H9 (cell line): ENCODE data around the gene SOBP. TPM values are rescaled to one million over a fixed set of nuclear protein-coding genes. Genes with fewer than 3 reads are reported as not detected.

Source experiments
- DNase-seq: peaks from one replicate; pipeline ENCODE4 v3.0.0-alpha.2; 2017
- H2AFZ ChIP-seq: one replicate; pipeline ENCODE4 v1.6.1; 2013; ENCODE audit warnings: mild to moderate bottlenecking, low read length, control low read depth, moderate library complexity
- H2AK5ac ChIP-seq: 2 replicates; pipeline ENCODE4 v1.6.1; 2013; ENCODE audit warnings: low read length, control low read depth, mixed read lengths; ENCODE audit not compliant: insufficient read length
- H2BK120ac ChIP-seq: one replicate; pipeline ENCODE4 v1.6.1; 2013; ENCODE audit warnings: low read depth, mild to moderate bottlenecking, low read length, control low read depth, inconsistent platforms; ENCODE audit not compliant: poor library complexity, severe bottlenecking
- H2BK12ac ChIP-seq: 2 replicates; pipeline ENCODE4 v1.6.1; 2013; ENCODE audit warnings: low read length, control low read depth, mixed read lengths, low read depth; ENCODE audit not compliant: insufficient read length
- H2BK15ac ChIP-seq: 2 replicates; pipeline ENCODE4 v1.6.1; 2013; ENCODE audit warnings: low read depth, low read length, control low read depth
- H2BK20ac ChIP-seq: one replicate; pipeline ENCODE4 v1.6.1; 2013; ENCODE audit warnings: low read depth, mild to moderate bottlenecking, low read length, control low read depth, inconsistent platforms; ENCODE audit not compliant: poor library complexity, severe bottlenecking
- H2BK5ac ChIP-seq: 2 replicates; pipeline ENCODE4 v1.6.1; 2013; ENCODE audit warnings: low read length, control low read depth, mixed read lengths; ENCODE audit not compliant: insufficient read length
- H3K14ac ChIP-seq: 2 replicates; pipeline ENCODE4 v1.6.1; 2013; ENCODE audit warnings: low read length, control low read depth; ENCODE audit not compliant: insufficient read depth
- H3K18ac ChIP-seq: 2 replicates; pipeline ENCODE4 v1.6.1; 2013; ENCODE audit warnings: low read depth, mild to moderate bottlenecking, mixed read lengths, low read length, control low read depth; ENCODE audit not compliant: insufficient read length
- H3K23ac ChIP-seq: 2 replicates; pipeline ENCODE4 v1.6.1; 2013; ENCODE audit warnings: low read length, control low read depth, mixed read lengths, low read depth; ENCODE audit not compliant: insufficient read length
- H3K23me2 ChIP-seq: 2 replicates; pipeline ENCODE4 v1.6.1; 2013; ENCODE audit warnings: low read depth, mild to moderate bottlenecking, mixed read lengths, low read length, control low read depth; ENCODE audit not compliant: insufficient read length, poor library complexity, severe bottlenecking
- H3K27ac ChIP-seq: 2 replicates; pipeline ENCODE4 v1.5.1; 2013; ENCODE audit warnings: low read length, control low read depth, mixed read lengths, low read depth; ENCODE audit not compliant: insufficient read length
- H3K27me3 ChIP-seq: 2 replicates; pipeline ENCODE4 v1.6.1; 2013; ENCODE audit warnings: low read length, control low read depth, inconsistent platforms; ENCODE audit not compliant: insufficient read depth
- H3K4ac ChIP-seq: 2 replicates; pipeline ENCODE4 v1.6.1; 2013; ENCODE audit warnings: low read depth, mild to moderate bottlenecking, control low read depth, inconsistent platforms, low read length, moderate library complexity
- H3K4me1 ChIP-seq: 2 replicates; pipeline ENCODE4 v1.6.1; 2013; ENCODE audit warnings: low read length, control low read depth, inconsistent platforms; ENCODE audit not compliant: insufficient read depth
- H3K4me2 ChIP-seq: 2 replicates; pipeline ENCODE4 v1.6.1; 2013; ENCODE audit warnings: low read length, control low read depth, mixed read lengths; ENCODE audit not compliant: insufficient read length, insufficient read depth
- H3K56ac ChIP-seq: 2 replicates; pipeline ENCODE4 v1.6.1; 2013; ENCODE audit warnings: low read depth, mild to moderate bottlenecking, mixed read lengths, low read length, control low read depth; ENCODE audit not compliant: insufficient read length
- H3K79me1 ChIP-seq: 2 replicates; pipeline ENCODE4 v1.6.1; 2013; ENCODE audit warnings: low read depth, mild to moderate bottlenecking, moderate library complexity, low read length, control low read depth, inconsistent platforms; ENCODE audit not compliant: insufficient read depth, poor library complexity, severe bottlenecking
- H3K79me2 ChIP-seq: 2 replicates; pipeline ENCODE4 v1.6.1; 2013; ENCODE audit warnings: low read length, control low read depth, inconsistent platforms; ENCODE audit not compliant: insufficient read depth
- H3K9ac ChIP-seq: 2 replicates; pipeline ENCODE4 v1.6.1; 2013; ENCODE audit warnings: low read length, control low read depth, mixed read lengths; ENCODE audit not compliant: insufficient read length; ENCODE audit errors: extremely low read depth
- H3K9me3 ChIP-seq: one replicate; pipeline ENCODE4 v1.6.1; 2013; ENCODE audit warnings: low read depth, low read length, inconsistent platforms; ENCODE audit not compliant: control insufficient read depth
- H3T11ph ChIP-seq: one replicate; pipeline ENCODE4 v1.6.1; 2013; ENCODE audit warnings: mild to moderate bottlenecking, low read length, control low read depth, inconsistent platforms
- H4K20me1 ChIP-seq: one replicate; pipeline ENCODE4 v1.6.1; 2013; ENCODE audit not compliant: control insufficient read depth, insufficient read length, insufficient read depth
- H4K5ac ChIP-seq: 2 replicates; pipeline ENCODE4 v1.6.1; 2013; ENCODE audit warnings: low read depth, mild to moderate bottlenecking, mixed read lengths, low read length, control low read depth; ENCODE audit not compliant: insufficient read length
- H4K8ac ChIP-seq: replicated peaks from 2 replicates; pipeline ENCODE4 v1.6.1; 2013; ENCODE audit warnings: low read length, control low read depth, mixed read lengths, low read depth; ENCODE audit not compliant: insufficient read length
- H4K91ac ChIP-seq: 2 replicates; pipeline ENCODE4 v1.6.1; 2013; ENCODE audit warnings: low read depth, mild to moderate bottlenecking, moderate library complexity, mixed read lengths, low read length, control low read depth; ENCODE audit not compliant: insufficient read length
- H3K27ac Mint-ChIP-seq, 3 experiments: 2 replicates in 2 of 3; 3 replicates in 1 of 3; pipeline ENCODE4 v1.8.0; 2020 to 2021; ENCODE audit warnings: mixed read lengths in 3 of 3, mild to moderate bottlenecking in 1 of 3, moderate library complexity in 1 of 3
- H3K27me3 Mint-ChIP-seq: 2 replicates; pipeline ENCODE4 v1.8.0; 2021; ENCODE audit warnings: low read depth, mild to moderate bottlenecking, moderate library complexity, mixed read lengths
- H3K36me3 Mint-ChIP-seq, 3 experiments: 2 replicates in 2 of 3; 3 replicates in 1 of 3; pipeline ENCODE4 v1.8.0; 2020 to 2021; ENCODE audit warnings: low read depth in 3 of 3, mixed read lengths in 3 of 3; ENCODE audit not compliant: insufficient read depth in 1 of 3
- H3K4me1 Mint-ChIP-seq, 2 experiments: 2 replicates each; pipeline ENCODE4 v1.8.0; 2020; ENCODE audit warnings: mixed read lengths in 2 of 2
- H3K4me3 Mint-ChIP-seq, 2 experiments: 2 replicates in 1 of 2; 3 replicates in 1 of 2; pipeline ENCODE4 v1.8.0; 2020 to 2021; ENCODE audit warnings: mild to moderate bottlenecking in 2 of 2, mixed read lengths in 2 of 2, moderate library complexity in 1 of 2
- H3K9me3 Mint-ChIP-seq, 2 experiments: 2 replicates in 1 of 2; 3 replicates in 1 of 2; pipeline ENCODE4 v1.8.0; 2020; ENCODE audit warnings: mild to moderate bottlenecking in 2 of 2, mixed read lengths in 2 of 2, moderate library complexity in 1 of 2
- CTCF ChIP-seq: fragments of 200-600 bp; sonication (generic); conservative IDR thresholded peaks from 3 replicates; pipeline ENCODE4 v1.8.0; 2021; ENCODE audit warnings: antibody characterized with exemption, mild to moderate bottlenecking
- WGBS: extraction: QIAGEN DNeasy Blood & Tissue Kit; methylation state at CpG from one replicate; pipeline ENCODE4 v1.1.7; 2013; ENCODE audit warnings: missing lambda C conversion rate, low lambda C conversion rate, mixed read lengths; ENCODE audit not compliant: insufficient read length; ENCODE audit errors: extremely low coverage; 5-methylcytosine and 5-hydroxymethylcytosine counted together
- total RNA-seq: library from RNA; stranded (reverse); gene quantifications from 2 replicates; pipeline ENCODE4 v1.2.1, GENCODE V29; 2021

The SOBP gene
- total RNA-seq, 1 experiment from 2014 or later = 4.3 TPM

GRCh38 chr6:107703606-107704005 lies 213.7 kb downstream of the SOBP start:
- H3K27me3 ChIP-seq = no peaks in the 10 kb centered on the region
- H3K4me2 ChIP-seq = no peak overlapping the region
- H3K23ac ChIP-seq = no peak overlapping the region
- no peaks in the 10 kb centered on the region for H3K9me3 Mint-ChIP-seq
- H3K14ac ChIP-seq = no peak overlapping the region
- DNase-seq = no peak
- no peak for TF ChIP-seq CTCF
- no peaks in the 10 kb centered on the region for H3K36me3 Mint-ChIP-seq
- H4K5ac ChIP-seq = no peak overlapping the region
- peaks cover 26 to 32% of the 10 kb centered on the region in 2 experiments for H3K4me1 Mint-ChIP-seq
- H4K20me1 ChIP-seq = no peaks in the 10 kb centered on the region
- no peak overlapping the region for H2BK15ac ChIP-seq
- no peaks in the 10 kb centered on the region for H3K79me2 ChIP-seq
- H2AFZ ChIP-seq = no peak overlapping the region
- no peak overlapping the region for H3T11ph ChIP-seq
- no peak overlapping the region for H3K27ac Mint-ChIP-seq
- no peak overlapping the region for H3K4me3 Mint-ChIP-seq
- no peak overlapping the region for H3K18ac ChIP-seq
- no peaks in the 10 kb centered on the region for H3K4me1 ChIP-seq
- H4K8ac ChIP-seq = no peak overlapping the region
- WGBS = no CpG with 5 or more reads among the region's 5 CpGs
- no peaks in the 10 kb centered on the region for H3K23me2 ChIP-seq
- H3K79me1 ChIP-seq = no peaks in the 10 kb centered on the region
- no peaks in the 10 kb centered on the region for H3K9me3 ChIP-seq
- no peak overlapping the region for H3K27ac ChIP-seq
- no peak overlapping the region for H3K4ac ChIP-seq
- H3K56ac ChIP-seq = no peak overlapping the region
- peaks cover 3% of the 10 kb centered on the region; the same call in 1 of the 2 replicates for H3K27me3 Mint-ChIP-seq
- no peak overlapping the region for H2AK5ac ChIP-seq
- H2BK12ac ChIP-seq = no peak overlapping the region
- no peak overlapping the region for H3K9ac ChIP-seq
- no peak overlapping the region for H4K91ac ChIP-seq
- no peak overlapping the region for H2BK120ac ChIP-seq
- H2BK5ac ChIP-seq = no peak overlapping the region
- H2BK20ac ChIP-seq = no peak overlapping the region
